CD14-positive monocyte (primary cell): Measurements from ENCODE around the gene STUB1. TPM values are rescaled to one million over a fixed set of nuclear protein-coding genes. Genes with fewer than 3 reads are reported as not detected.
A peak's percentile ranks its signal among the peaks of the same experiment; 100 is the strongest.

Experiments used
- DNase-seq, 3 donors: peaks; one replicate each; pipeline ENCODE4 v3.0.0-alpha.2; 2011 to 2022
- H2AFZ ChIP-seq: 2 replicates; pipeline ENCODE4 v1.6.0; 2012; ENCODE audit warnings: mild to moderate bottlenecking, low read depth, low read length, inconsistent platforms; ENCODE audit not compliant: insufficient read depth, poor library complexity, severe bottlenecking
- H3K27ac ChIP-seq, 2 donors: 1 replicate in 1 of 2; 2 replicates in 1 of 2; pipeline ENCODE4 v1.5.1; 2012 to 2013; ENCODE audit warnings: low read length in 2 of 2, control low read depth in 1 of 2, inconsistent platforms in 1 of 2, low read depth in 1 of 2, mild to moderate bottlenecking in 1 of 2
- H3K27me3 ChIP-seq, 2 donors: one replicate each; pipeline versions ENCODE4 v1.6.0 to v1.6.1; 2011 to 2013; ENCODE audit warnings: low read length in 2 of 2; ENCODE audit not compliant: control insufficient read depth in 2 of 2, insufficient read depth in 2 of 2
- H3K36me3 ChIP-seq, 2 donors: replicated peaks in 1 of 2; 1 replicate in 1 of 2; 2 replicates in 1 of 2; pipeline versions ENCODE4 v1.5.1 to v1.6.1; 2012 to 2013; ENCODE audit warnings: low read length in 2 of 2, control low read depth in 1 of 2, inconsistent platforms in 1 of 2, mild to moderate bottlenecking in 1 of 2; ENCODE audit not compliant: insufficient read depth in 2 of 2, control insufficient read depth in 1 of 2
- H3K4me1 ChIP-seq, 2 donors: 1 replicate in 1 of 2; 2 replicates in 1 of 2; pipeline versions ENCODE4 v1.5.1 to v1.6.1; 2012 to 2013; ENCODE audit warnings: low read length in 2 of 2, control low read depth in 1 of 2, inconsistent platforms in 1 of 2, mild to moderate bottlenecking in 1 of 2, moderate library complexity in 1 of 2; ENCODE audit not compliant: insufficient read depth in 2 of 2, control insufficient read depth in 1 of 2
- H3K4me2 ChIP-seq: replicated peaks from 2 replicates; pipeline ENCODE3; 2012; ENCODE audit warnings: low read length, moderate library complexity, mild to moderate bottlenecking; ENCODE audit not compliant: poor library complexity, severe bottlenecking; ENCODE audit errors: extremely low read depth
- H3K4me3 ChIP-seq, 3 experiments: fragments of 200-600 bp in 1 of 3; sonication (generic) in 1 of 3; replicated peaks in 1 of 3; 1 replicate in 2 of 3; 2 replicates in 1 of 3; pipeline ENCODE4 v1.5.1; 2011 to 2013; ENCODE audit warnings: low read length in 3 of 3, mild to moderate bottlenecking in 3 of 3, control low read depth in 2 of 3, low read depth in 2 of 3, inconsistent platforms in 1 of 3, moderate library complexity in 1 of 3
- H3K79me2 ChIP-seq: 2 replicates; pipeline ENCODE4 v1.6.0; 2012; ENCODE audit warnings: mild to moderate bottlenecking, control low read depth, inconsistent platforms, low read length, moderate library complexity; ENCODE audit not compliant: insufficient read depth
- H3K9ac ChIP-seq: 2 replicates; pipeline ENCODE4 v1.6.0; 2017; ENCODE audit warnings: low read length, mild to moderate bottlenecking; ENCODE audit not compliant: insufficient read depth, poor library complexity, severe bottlenecking
- H3K9me3 ChIP-seq, 2 donors: replicated peaks in 1 of 2; 1 replicate in 1 of 2; 2 replicates in 1 of 2; pipeline versions ENCODE4 v1.5.1 to v1.6.1; 2012 to 2013; ENCODE audit warnings: low read length in 2 of 2, control low read depth in 1 of 2; ENCODE audit not compliant: control insufficient read depth in 1 of 2, insufficient read depth in 1 of 2
- H4K20me1 ChIP-seq: 2 replicates; pipeline ENCODE4 v1.6.0; 2012; ENCODE audit warnings: mild to moderate bottlenecking, low read length, control low read depth, moderate library complexity; ENCODE audit not compliant: insufficient read depth
- H3K27ac Mint-ChIP-seq, 7 donors: one replicate each; pipeline ENCODE4 v1.8.0; 2020; ENCODE audit warnings: mild to moderate bottlenecking in 7 of 7, mixed read lengths in 7 of 7, moderate library complexity in 6 of 7, inconsistent platforms in 2 of 7
- H3K27me3 Mint-ChIP-seq, 3 donors: one replicate each; pipeline ENCODE4 v1.8.0; 2021 to 2022; ENCODE audit warnings: low read depth in 3 of 3, mild to moderate bottlenecking in 3 of 3, mixed read lengths in 3 of 3, moderate library complexity in 3 of 3, inconsistent platforms in 1 of 3
- H3K36me3 Mint-ChIP-seq, 2 donors: one replicate each; pipeline ENCODE4 v1.8.0; 2020; ENCODE audit warnings: mixed read lengths in 2 of 2, inconsistent platforms in 1 of 2, mild to moderate bottlenecking in 1 of 2
- H3K4me1 Mint-ChIP-seq: one replicate; pipeline ENCODE4 v1.8.0; 2020; ENCODE audit warnings: mild to moderate bottlenecking, mixed read lengths
- H3K4me3 Mint-ChIP-seq, 2 donors: one replicate each; pipeline ENCODE4 v1.8.0; 2020; ENCODE audit warnings: mild to moderate bottlenecking in 2 of 2, mixed read lengths in 2 of 2, moderate library complexity in 1 of 2
- H3K9me3 Mint-ChIP-seq, 7 donors: one replicate each; pipeline ENCODE4 v1.8.0; 2020 to 2022; ENCODE audit warnings: mixed read lengths in 7 of 7, mild to moderate bottlenecking in 6 of 7, moderate library complexity in 6 of 7, inconsistent platforms in 2 of 7
- WGBS: methylation state at CpG from one replicate; pipeline ENCODE4 v1.1.5; 2013; ENCODE audit warnings: missing lambda C conversion rate; ENCODE audit not compliant: insufficient coverage; 5-methylcytosine and 5-hydroxymethylcytosine counted together
- intact Hi-C, 2 donors: fragments of 100-400 bp; cut with micrococcal nuclease; formaldehyde crosslinking; loops; one replicate each; pipeline versions ENCODE4 v1.15.0 to v1.15.1; 2023
- polyA plus RNA-seq, 3 donors: library from polyadenylated mRNA; depleted of rRNA in 1 of 3; unstranded in 2 of 3; stranded (reverse) in 1 of 3; fragments of 300-500 nt in 2 of 3; fragments of >200 nt in 1 of 3; fragmentation: Illumina TruSeq in 2 of 3; gene quantifications; 1 replicate in 2 of 3; 2 replicates in 1 of 3; pipeline ENCODE4 v1.2.3, GENCODE V29; 2012 to 2021
- TF ChIP-seq, protein P1 (sequence below): fragments of 200-600 bp; IDR thresholded peaks from one replicate; pipeline ENCODE4 v1.8.0; 2022; ENCODE audit warnings: antibody characterized with exemption, mild to moderate bottlenecking

STUB1 gene
- polyA plus RNA-seq, 3 donors = 83.3 to 108 (median 106) TPM

DNA sequence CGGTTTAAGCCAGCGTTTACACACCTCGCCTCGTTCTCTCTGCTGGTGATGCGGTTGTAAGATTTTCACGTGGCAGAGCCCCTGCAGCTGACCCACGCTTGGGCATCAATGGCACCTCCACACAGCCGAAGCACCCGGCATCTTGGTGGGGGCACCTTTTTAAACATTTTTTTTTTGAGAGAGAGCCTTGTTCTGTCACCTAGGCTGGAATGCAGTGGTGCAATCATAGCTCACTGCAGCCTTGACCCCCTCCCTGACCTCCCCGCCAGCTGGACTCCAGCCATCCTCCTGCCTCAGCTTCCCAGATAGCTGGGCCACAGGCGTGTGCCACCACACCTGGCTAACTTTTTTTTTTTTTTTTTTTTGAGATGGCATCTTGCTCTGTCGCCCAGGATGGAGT lies 26.2 kb upstream of the STUB1 start:
- Histone ChIP-seq H3K27ac (no peak overlapping the region), H3K27me3 (no peaks in the 10 kb centered on the region), H3K4me3 (no peak overlapping the region), H2AFZ (no peak overlapping the region), H3K9me3 (no peaks in the 10 kb centered on the region), H4K20me1 (no peaks in the 10 kb centered on the region), H3K9ac (no peak overlapping the region), H3K36me3 (no peaks in the 10 kb centered on the region), H3K4me2 (no peak overlapping the region), H3K4me1 (peaks cover 4 to 15% of the 10 kb centered on the region in 2 donors), H3K79me2 (no peaks in the 10 kb centered on the region)
- intact Hi-C loops = loop anchor here in 1 of 2 donors (5.0 kb wide), 1 partner anchor 72 kb away; no protein-coding TSS in a partner anchor
- peak overlapping the region in 2 of 7 donors; percentile 8 to 52 for H3K27ac Mint-ChIP-seq
- H3K36me3 Mint-ChIP-seq = peaks cover 0 to 9% of the 10 kb centered on the region in 2 donors
- no peak overlapping the region for H3K4me3 Mint-ChIP-seq
- DNase-seq = no peak
- H3K9me3 Mint-ChIP-seq = no peaks in the 10 kb centered on the region
- peaks cover 5% of the 10 kb centered on the region for H3K4me1 Mint-ChIP-seq
- TF ChIP-seq, protein P1, sequence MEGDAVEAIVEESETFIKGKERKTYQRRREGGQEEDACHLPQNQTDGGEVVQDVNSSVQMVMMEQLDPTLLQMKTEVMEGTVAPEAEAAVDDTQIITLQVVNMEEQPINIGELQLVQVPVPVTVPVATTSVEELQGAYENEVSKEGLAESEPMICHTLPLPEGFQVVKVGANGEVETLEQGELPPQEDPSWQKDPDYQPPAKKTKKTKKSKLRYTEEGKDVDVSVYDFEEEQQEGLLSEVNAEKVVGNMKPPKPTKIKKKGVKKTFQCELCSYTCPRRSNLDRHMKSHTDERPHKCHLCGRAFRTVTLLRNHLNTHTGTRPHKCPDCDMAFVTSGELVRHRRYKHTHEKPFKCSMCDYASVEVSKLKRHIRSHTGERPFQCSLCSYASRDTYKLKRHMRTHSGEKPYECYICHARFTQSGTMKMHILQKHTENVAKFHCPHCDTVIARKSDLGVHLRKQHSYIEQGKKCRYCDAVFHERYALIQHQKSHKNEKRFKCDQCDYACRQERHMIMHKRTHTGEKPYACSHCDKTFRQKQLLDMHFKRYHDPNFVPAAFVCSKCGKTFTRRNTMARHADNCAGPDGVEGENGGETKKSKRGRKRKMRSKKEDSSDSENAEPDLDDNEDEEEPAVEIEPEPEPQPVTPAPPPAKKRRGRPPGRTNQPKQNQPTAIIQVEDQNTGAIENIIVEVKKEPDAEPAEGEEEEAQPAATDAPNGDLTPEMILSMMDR = no peak
- 92% methylated on average over 7 of the region's 12 CpGs for WGBS
- peaks cover 0 to 3% (median 2%) of the 10 kb centered on the region in 3 donors for H3K27me3 Mint-ChIP-seq

DNA sequence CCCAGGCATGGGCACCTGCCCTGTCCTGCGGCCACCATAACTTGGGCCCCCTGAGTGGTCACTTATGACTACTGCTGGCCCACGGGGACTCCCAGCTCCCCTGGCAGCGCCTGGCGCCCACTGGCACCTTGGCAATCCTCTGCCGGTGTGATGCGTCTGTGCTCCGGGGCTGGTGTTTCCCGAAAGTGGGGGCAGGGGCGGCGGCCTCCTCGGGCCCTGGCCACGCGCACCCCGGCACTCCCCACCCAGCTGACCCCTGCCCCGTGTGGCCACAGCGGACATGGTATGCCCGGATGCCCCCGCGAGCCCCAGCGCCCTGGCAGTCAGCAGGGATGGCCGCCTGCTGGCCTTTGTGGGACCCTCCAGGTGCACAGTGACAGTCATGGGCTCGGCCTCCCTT lies 22.7 kb upstream of the STUB1 start:
- H3K36me3 Mint-ChIP-seq = peaks cover 0 to 9% of the 10 kb centered on the region in 2 donors
- WGBS = 98% methylated on average over 22 of the region's 22 CpGs
- TF ChIP-seq, protein P1 = no peak
- peaks cover 10% of the 10 kb centered on the region for H3K4me1 Mint-ChIP-seq
- Histone ChIP-seq H3K79me2 (no peaks in the 10 kb centered on the region), H2AFZ (no peak overlapping the region), H3K27me3 (no peaks in the 10 kb centered on the region), H3K4me1 (peaks cover 11 to 16% of the 10 kb centered on the region in 2 donors), H3K4me3 (no peak overlapping the region), H3K4me2 (no peak overlapping the region), H3K36me3 (no peaks in the 10 kb centered on the region), H3K27ac (no peak overlapping the region), H4K20me1 (no peaks in the 10 kb centered on the region), H3K9me3 (no peaks in the 10 kb centered on the region), H3K9ac (no peak overlapping the region)
- DNase-seq = no peak
- no peaks in the 10 kb centered on the region for H3K9me3 Mint-ChIP-seq
- H3K4me3 Mint-ChIP-seq = no peak overlapping the region
- H3K27ac Mint-ChIP-seq = no peak overlapping the region
- H3K27me3 Mint-ChIP-seq = peaks cover 0 to 3% (median 0%) of the 10 kb centered on the region in 3 donors
- intact Hi-C loops = no loop called here
